ENCODE measurements around the gene ZBTB42.

DNA sequence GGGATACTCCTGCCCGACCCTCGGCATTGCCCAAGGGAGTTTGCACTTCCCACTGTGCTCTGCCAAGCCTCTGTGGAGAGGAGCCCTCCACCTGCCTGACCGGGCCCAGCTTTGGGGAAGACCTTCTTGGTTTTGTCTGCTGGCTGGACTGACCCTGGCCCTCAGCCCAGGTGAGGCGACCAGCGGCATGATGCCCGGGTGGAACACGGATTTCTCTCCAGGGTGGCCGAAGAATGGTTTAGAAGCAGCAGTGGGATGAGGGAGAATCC is 15.6 kb downstream of the ZBTB42 start:
- TF ChIP-seq, protein P1, sequence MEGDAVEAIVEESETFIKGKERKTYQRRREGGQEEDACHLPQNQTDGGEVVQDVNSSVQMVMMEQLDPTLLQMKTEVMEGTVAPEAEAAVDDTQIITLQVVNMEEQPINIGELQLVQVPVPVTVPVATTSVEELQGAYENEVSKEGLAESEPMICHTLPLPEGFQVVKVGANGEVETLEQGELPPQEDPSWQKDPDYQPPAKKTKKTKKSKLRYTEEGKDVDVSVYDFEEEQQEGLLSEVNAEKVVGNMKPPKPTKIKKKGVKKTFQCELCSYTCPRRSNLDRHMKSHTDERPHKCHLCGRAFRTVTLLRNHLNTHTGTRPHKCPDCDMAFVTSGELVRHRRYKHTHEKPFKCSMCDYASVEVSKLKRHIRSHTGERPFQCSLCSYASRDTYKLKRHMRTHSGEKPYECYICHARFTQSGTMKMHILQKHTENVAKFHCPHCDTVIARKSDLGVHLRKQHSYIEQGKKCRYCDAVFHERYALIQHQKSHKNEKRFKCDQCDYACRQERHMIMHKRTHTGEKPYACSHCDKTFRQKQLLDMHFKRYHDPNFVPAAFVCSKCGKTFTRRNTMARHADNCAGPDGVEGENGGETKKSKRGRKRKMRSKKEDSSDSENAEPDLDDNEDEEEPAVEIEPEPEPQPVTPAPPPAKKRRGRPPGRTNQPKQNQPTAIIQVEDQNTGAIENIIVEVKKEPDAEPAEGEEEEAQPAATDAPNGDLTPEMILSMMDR (conservative IDR thresholded peaks at IDR 0.05): no peak
- no peak for TF ChIP-seq ZFX (IDR thresholded peaks at IDR 0.05)
